WTC11 (cell line): ENCODE data around the gene NUDCD3. TPM values are rescaled to one million over a fixed set of nuclear protein-coding genes. Genes with fewer than 3 reads are reported as not detected.

Experiments used
- ATAC-seq: fragments of 200-7000 bp; cut with Tn5 transposase; 2 replicates; pipeline ENCODE4 v1.10.0; 2021; ENCODE audit warnings: mild to moderate bottlenecking, moderate library complexity
- CTCF ChIA-PET: fragments of 300-600 bp; sonication (Branson Sonifier 250); formaldehyde crosslinking; loops from one replicate; lab custom pipeline; 2021; ENCODE audit warnings: antibody characterized with exemption; lab: Charles Lee
- POLR2A ChIA-PET: fragments of 350-600 bp; sonication (Branson Sonifier 250); formaldehyde crosslinking; loops from one replicate; lab custom pipeline; 2021; ENCODE audit warnings: antibody characterized with exemption; lab: Charles Lee
- DNase-seq: peaks from one replicate; pipeline ENCODE4 v3.0.0; 2021; ENCODE audit warnings: low spot score
- H3K27ac Mint-ChIP-seq: 2 replicates; pipeline ENCODE4 v1.8.0; 2021; ENCODE audit warnings: mixed read lengths
- H3K27me3 Mint-ChIP-seq: 2 replicates; pipeline ENCODE4 v1.8.0; 2021; ENCODE audit warnings: low read depth, mild to moderate bottlenecking, moderate library complexity, mixed read lengths
- H3K36me3 Mint-ChIP-seq: 2 replicates; pipeline ENCODE4 v1.8.0; 2021; ENCODE audit warnings: mixed read lengths
- H3K4me1 Mint-ChIP-seq: 2 replicates; pipeline ENCODE4 v1.8.0; 2022; ENCODE audit warnings: mixed read lengths
- H3K4me3 Mint-ChIP-seq: 2 replicates; pipeline ENCODE4 v1.8.0; 2021; ENCODE audit warnings: mild to moderate bottlenecking, moderate library complexity, mixed read lengths
- H3K9me3 Mint-ChIP-seq: 2 replicates; pipeline ENCODE4 v1.8.0; 2021; ENCODE audit warnings: mixed read lengths
- ESRRA ChIP-seq: sonication (generic); formaldehyde crosslinking; IDR thresholded peaks from 2 replicates; pipeline ENCODE4 v1.8.1; 2022; ENCODE audit warnings: mild to moderate bottlenecking, missing genetic modification reagents, borderline replicate concordance
- ETV6 ChIP-seq: sonication (generic); formaldehyde crosslinking; IDR thresholded peaks from 2 replicates; pipeline ENCODE4 v1.8.1; 2022; ENCODE audit warnings: mild to moderate bottlenecking, missing genetic modification reagents
- FOXP1 ChIP-seq: sonication (generic); formaldehyde crosslinking; IDR thresholded peaks from 2 replicates; pipeline ENCODE4 v1.8.0; 2022; ENCODE audit warnings: missing genetic modification reagents, mild to moderate bottlenecking, moderate library complexity, borderline replicate concordance
- GABPB1 ChIP-seq: sonication (generic); formaldehyde crosslinking; IDR thresholded peaks from 2 replicates; pipeline ENCODE4 v1.8.1; 2023; ENCODE audit warnings: mild to moderate bottlenecking, missing genetic modification reagents
- IRF2 ChIP-seq: sonication (generic); formaldehyde crosslinking; IDR thresholded peaks from 2 replicates; pipeline ENCODE4 v1.8.0; 2022; ENCODE audit warnings: low read depth, missing genetic modification reagents, borderline replicate concordance
- MYBL2 ChIP-seq: sonication (generic); formaldehyde crosslinking; IDR thresholded peaks from 2 replicates; pipeline ENCODE4 v1.8.1; 2023; ENCODE audit warnings: mild to moderate bottlenecking, moderate library complexity, missing genetic modification reagents
- NFYB ChIP-seq: sonication (generic); formaldehyde crosslinking; conservative IDR thresholded peaks from 2 replicates; pipeline ENCODE4 v1.8.0; 2022; ENCODE audit warnings: low read depth, missing genetic modification reagents
- NR3C1 ChIP-seq: sonication (generic); formaldehyde crosslinking; conservative IDR thresholded peaks from 2 replicates; pipeline ENCODE4 v1.8.1; 2023; ENCODE audit warnings: low read depth, mild to moderate bottlenecking, missing genetic modification reagents
- RELA ChIP-seq: sonication (generic); formaldehyde crosslinking; IDR thresholded peaks from 2 replicates; pipeline ENCODE4 v1.8.1; 2022; ENCODE audit warnings: missing genetic modification reagents, mild to moderate bottlenecking, borderline replicate concordance
- ZNF317 ChIP-seq: sonication (generic); formaldehyde crosslinking; IDR thresholded peaks from 2 replicates; pipeline ENCODE4 v1.8.1; 2023; ENCODE audit warnings: low read depth, mild to moderate bottlenecking, moderate library complexity, missing genetic modification reagents, borderline replicate concordance
- ZNF396 ChIP-seq: fragments of 250-450 bp; sonication (Bioruptor Pico); IDR thresholded peaks from 2 replicates; pipeline ENCODE4 v1.8.0; 2021; ENCODE audit warnings: mild to moderate bottlenecking, moderate library complexity, borderline replicate concordance
- ZNF671 ChIP-seq: fragments of 250-450 bp; sonication (Bioruptor Pico); IDR thresholded peaks from 2 replicates; pipeline ENCODE4 v1.8.0; 2021; ENCODE audit warnings: mild to moderate bottlenecking
- total RNA-seq: library from RNA; stranded (reverse); gene quantifications from 3 replicates; pipeline ENCODE4 v1.2.3, GENCODE V29; 2021
- TF ChIP-seq, protein P1 (sequence below): fragments of 250-450 bp; sonication (Bioruptor Pico); IDR thresholded peaks from 2 replicates; pipeline ENCODE4 v2.1.2; 2022; ENCODE audit warnings: mild to moderate bottlenecking, moderate library complexity
- TF ChIP-seq, protein P2 (sequence below): fragments of 250-450 bp; sonication (Bioruptor Pico); IDR thresholded peaks from 2 replicates; pipeline ENCODE4 v1.9.0; 2021; ENCODE audit warnings: mild to moderate bottlenecking
- TF ChIP-seq, protein P3 (sequence below): sonication (generic); formaldehyde crosslinking; IDR thresholded peaks from 2 replicates; pipeline ENCODE4 v1.8.1; 2023; ENCODE audit warnings: mild to moderate bottlenecking, missing genetic modification reagents, borderline replicate concordance
- TF ChIP-seq, protein P4 (sequence below): sonication (generic); formaldehyde crosslinking; IDR thresholded peaks from 2 replicates; pipeline ENCODE4 v1.8.1; 2023; ENCODE audit warnings: mild to moderate bottlenecking, moderate library complexity, missing genetic modification reagents
- TF ChIP-seq, protein P5 (sequence below): fragments of 250-450 bp; sonication (Bioruptor Pico); IDR thresholded peaks from 2 replicates; pipeline ENCODE4 v1.9.0; 2021; ENCODE audit warnings: mild to moderate bottlenecking
- TF ChIP-seq, protein P6 (sequence below): sonication (generic); formaldehyde crosslinking; IDR thresholded peaks from 2 replicates; pipeline ENCODE4 v1.8.0; 2022; ENCODE audit warnings: missing genetic modification reagents
- TF ChIP-seq, protein P7 (sequence below): sonication (generic); formaldehyde crosslinking; IDR thresholded peaks from 2 replicates; pipeline ENCODE4 v1.8.1; 2022; ENCODE audit warnings: mild to moderate bottlenecking, moderate library complexity, missing genetic modification reagents

The NUDCD3 gene
- total RNA-seq, 1 experiment from 2014 or later, result 71.8 TPM

DNA sequence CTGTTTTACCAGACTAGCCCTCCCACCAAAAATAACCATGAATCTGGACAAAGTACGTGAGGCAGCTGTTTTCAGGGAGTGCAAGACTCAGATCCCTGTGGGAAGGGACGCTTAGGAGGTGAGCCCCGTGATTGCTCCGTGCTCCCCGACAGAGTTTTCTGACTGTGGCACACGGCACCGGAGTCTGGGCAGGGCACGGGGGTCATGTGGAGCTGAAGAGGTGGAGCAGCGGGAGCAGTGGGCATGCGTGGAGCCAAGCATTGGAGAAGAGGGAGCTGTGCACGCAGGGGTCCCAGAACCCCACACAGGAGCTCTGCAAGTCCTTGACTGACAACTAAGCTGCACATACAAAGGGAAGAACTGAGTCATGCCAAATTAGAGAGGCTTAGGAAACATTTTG is 154.0 kb downstream of the NUDCD3 start:
- H3K27ac Mint-ChIP-seq, result no peak overlapping the region

More for the DNA sequence above, 154.0 kb downstream of the NUDCD3 start:
- ATAC-seq (no peak), DNase-seq (no peak)
- POLR2A ChIA-PET, result no interaction called here
- no peaks in the 10 kb centered on the region for H3K9me3 Mint-ChIP-seq
- H3K36me3 Mint-ChIP-seq, result no peaks in the 10 kb centered on the region
- H3K27me3 Mint-ChIP-seq, result no peaks in the 10 kb centered on the region; the same call in 1 of the 2 replicates
- TF ChIP-seq MYBL2 (CRISPR knock-in tag), result no peak
- TF ChIP-seq, protein P1, sequence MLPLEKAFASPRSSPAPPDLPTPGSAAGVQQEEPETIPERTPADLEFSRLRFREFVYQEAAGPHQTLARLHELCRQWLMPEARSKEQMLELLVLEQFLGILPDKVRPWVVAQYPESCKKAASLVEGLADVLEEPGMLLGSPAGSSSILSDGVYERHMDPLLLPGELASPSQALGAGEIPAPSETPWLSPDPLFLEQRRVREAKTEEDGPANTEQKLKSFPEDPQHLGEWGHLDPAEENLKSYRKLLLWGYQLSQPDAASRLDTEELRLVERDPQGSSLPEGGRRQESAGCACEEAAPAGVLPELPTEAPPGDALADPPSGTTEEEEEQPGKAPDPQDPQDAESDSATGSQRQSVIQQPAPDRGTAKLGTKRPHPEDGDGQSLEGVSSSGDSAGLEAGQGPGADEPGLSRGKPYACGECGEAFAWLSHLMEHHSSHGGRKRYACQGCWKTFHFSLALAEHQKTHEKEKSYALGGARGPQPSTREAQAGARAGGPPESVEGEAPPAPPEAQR (CRISPR knock-in tag), result no peak
- no peak for TF ChIP-seq ETV6 (CRISPR knock-in tag)
- no peak for TF ChIP-seq IRF2
- TF ChIP-seq, protein P2, sequence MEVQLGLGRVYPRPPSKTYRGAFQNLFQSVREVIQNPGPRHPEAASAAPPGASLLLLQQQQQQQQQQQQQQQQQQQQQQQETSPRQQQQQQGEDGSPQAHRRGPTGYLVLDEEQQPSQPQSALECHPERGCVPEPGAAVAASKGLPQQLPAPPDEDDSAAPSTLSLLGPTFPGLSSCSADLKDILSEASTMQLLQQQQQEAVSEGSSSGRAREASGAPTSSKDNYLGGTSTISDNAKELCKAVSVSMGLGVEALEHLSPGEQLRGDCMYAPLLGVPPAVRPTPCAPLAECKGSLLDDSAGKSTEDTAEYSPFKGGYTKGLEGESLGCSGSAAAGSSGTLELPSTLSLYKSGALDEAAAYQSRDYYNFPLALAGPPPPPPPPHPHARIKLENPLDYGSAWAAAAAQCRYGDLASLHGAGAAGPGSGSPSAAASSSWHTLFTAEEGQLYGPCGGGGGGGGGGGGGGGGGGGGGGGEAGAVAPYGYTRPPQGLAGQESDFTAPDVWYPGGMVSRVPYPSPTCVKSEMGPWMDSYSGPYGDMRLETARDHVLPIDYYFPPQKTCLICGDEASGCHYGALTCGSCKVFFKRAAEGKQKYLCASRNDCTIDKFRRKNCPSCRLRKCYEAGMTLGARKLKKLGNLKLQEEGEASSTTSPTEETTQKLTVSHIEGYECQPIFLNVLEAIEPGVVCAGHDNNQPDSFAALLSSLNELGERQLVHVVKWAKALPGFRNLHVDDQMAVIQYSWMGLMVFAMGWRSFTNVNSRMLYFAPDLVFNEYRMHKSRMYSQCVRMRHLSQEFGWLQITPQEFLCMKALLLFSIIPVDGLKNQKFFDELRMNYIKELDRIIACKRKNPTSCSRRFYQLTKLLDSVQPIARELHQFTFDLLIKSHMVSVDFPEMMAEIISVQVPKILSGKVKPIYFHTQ (CRISPR knock-in tag), result no peak
- TF ChIP-seq ZNF396 (CRISPR knock-in tag), result no peak
- TF ChIP-seq, protein P3, sequence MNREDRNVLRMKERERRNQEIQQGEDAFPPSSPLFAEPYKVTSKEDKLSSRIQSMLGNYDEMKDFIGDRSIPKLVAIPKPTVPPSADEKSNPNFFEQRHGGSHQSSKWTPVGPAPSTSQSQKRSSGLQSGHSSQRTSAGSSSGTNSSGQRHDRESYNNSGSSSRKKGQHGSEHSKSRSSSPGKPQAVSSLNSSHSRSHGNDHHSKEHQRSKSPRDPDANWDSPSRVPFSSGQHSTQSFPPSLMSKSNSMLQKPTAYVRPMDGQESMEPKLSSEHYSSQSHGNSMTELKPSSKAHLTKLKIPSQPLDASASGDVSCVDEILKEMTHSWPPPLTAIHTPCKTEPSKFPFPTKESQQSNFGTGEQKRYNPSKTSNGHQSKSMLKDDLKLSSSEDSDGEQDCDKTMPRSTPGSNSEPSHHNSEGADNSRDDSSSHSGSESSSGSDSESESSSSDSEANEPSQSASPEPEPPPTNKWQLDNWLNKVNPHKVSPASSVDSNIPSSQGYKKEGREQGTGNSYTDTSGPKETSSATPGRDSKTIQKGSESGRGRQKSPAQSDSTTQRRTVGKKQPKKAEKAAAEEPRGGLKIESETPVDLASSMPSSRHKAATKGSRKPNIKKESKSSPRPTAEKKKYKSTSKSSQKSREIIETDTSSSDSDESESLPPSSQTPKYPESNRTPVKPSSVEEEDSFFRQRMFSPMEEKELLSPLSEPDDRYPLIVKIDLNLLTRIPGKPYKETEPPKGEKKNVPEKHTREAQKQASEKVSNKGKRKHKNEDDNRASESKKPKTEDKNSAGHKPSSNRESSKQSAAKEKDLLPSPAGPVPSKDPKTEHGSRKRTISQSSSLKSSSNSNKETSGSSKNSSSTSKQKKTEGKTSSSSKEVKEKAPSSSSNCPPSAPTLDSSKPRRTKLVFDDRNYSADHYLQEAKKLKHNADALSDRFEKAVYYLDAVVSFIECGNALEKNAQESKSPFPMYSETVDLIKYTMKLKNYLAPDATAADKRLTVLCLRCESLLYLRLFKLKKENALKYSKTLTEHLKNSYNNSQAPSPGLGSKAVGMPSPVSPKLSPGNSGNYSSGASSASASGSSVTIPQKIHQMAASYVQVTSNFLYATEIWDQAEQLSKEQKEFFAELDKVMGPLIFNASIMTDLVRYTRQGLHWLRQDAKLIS (CRISPR knock-in tag), result no peak
- TF ChIP-seq ESRRA (CRISPR knock-in tag), result no peak
- TF ChIP-seq FOXP1 (CRISPR knock-in tag), result no peak
- TF ChIP-seq, protein P4, sequence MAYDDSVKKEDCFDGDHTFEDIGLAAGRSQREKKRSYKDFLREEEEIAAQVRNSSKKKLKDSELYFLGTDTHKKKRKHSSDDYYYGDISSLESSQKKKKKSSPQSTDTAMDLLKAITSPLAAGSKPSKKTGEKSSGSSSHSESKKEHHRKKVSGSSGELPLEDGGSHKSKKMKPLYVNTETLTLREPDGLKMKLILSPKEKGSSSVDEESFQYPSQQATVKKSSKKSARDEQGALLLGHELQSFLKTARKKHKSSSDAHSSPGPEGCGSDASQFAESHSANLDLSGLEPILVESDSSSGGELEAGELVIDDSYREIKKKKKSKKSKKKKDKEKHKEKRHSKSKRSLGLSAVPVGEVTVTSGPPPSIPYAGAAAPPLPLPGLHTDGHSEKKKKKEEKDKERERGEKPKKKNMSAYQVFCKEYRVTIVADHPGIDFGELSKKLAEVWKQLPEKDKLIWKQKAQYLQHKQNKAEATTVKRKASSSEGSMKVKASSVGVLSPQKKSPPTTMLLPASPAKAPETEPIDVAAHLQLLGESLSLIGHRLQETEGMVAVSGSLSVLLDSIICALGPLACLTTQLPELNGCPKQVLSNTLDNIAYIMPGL, result no peak
- TF ChIP-seq NR3C1 (CRISPR knock-in tag), result no peak
- no peak for TF ChIP-seq RELA (CRISPR knock-in tag)
- TF ChIP-seq, protein P5, sequence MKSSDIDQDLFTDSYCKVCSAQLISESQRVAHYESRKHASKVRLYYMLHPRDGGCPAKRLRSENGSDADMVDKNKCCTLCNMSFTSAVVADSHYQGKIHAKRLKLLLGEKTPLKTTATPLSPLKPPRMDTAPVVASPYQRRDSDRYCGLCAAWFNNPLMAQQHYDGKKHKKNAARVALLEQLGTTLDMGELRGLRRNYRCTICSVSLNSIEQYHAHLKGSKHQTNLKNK (CRISPR knock-in tag), result no peak
- TF ChIP-seq, protein P6, sequence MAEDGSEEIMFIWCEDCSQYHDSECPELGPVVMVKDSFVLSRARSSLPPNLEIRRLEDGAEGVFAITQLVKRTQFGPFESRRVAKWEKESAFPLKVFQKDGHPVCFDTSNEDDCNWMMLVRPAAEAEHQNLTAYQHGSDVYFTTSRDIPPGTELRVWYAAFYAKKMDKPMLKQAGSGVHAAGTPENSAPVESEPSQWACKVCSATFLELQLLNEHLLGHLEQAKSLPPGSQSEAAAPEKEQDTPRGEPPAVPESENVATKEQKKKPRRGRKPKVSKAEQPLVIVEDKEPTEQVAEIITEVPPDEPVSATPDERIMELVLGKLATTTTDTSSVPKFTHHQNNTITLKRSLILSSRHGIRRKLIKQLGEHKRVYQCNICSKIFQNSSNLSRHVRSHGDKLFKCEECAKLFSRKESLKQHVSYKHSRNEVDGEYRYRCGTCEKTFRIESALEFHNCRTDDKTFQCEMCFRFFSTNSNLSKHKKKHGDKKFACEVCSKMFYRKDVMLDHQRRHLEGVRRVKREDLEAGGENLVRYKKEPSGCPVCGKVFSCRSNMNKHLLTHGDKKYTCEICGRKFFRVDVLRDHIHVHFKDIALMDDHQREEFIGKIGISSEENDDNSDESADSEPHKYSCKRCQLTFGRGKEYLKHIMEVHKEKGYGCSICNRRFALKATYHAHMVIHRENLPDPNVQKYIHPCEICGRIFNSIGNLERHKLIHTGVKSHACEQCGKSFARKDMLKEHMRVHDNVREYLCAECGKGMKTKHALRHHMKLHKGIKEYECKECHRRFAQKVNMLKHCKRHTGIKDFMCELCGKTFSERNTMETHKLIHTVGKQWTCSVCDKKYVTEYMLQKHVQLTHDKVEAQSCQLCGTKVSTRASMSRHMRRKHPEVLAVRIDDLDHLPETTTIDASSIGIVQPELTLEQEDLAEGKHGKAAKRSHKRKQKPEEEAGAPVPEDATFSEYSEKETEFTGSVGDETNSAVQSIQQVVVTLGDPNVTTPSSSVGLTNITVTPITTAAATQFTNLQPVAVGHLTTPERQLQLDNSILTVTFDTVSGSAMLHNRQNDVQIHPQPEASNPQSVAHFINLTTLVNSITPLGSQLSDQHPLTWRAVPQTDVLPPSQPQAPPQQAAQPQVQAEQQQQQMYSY (CRISPR knock-in tag), result no peak
- no peak for TF ChIP-seq NFYB (CRISPR knock-in tag)
- no peak for TF ChIP-seq ZNF317 (CRISPR knock-in tag)
- no peak for TF ChIP-seq ZNF671 (CRISPR knock-in tag)
- TF ChIP-seq GABPB1 (CRISPR knock-in tag), result no peak
- TF ChIP-seq, protein P7, sequence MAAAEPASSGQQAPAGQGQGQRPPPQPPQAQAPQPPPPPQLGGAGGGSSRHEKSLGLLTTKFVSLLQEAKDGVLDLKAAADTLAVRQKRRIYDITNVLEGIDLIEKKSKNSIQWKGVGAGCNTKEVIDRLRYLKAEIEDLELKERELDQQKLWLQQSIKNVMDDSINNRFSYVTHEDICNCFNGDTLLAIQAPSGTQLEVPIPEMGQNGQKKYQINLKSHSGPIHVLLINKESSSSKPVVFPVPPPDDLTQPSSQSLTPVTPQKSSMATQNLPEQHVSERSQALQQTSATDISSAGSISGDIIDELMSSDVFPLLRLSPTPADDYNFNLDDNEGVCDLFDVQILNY (CRISPR knock-in tag), result no peak
- peaks cover 15% of the 10 kb centered on the region for H3K4me1 Mint-ChIP-seq
- H3K4me3 Mint-ChIP-seq, result no peak overlapping the region
- CTCF ChIA-PET, result interaction anchor here (6.0 kb wide), 1 partner anchor 12 kb away, joined by 38 read pairs; no protein-coding TSS in a partner anchor
